ENCODE measurements around the gene KANSL1.

GRCh38 chr17:46197530-46197929 is 4.3 kb upstream of the KANSL1 start:
- no peak for TF ChIP-seq CTCF (IDR thresholded peaks at IDR 0.05; ENCODE audit: insufficient read depth, low read depth, low read length)
- TF ChIP-seq EZH2 (IDR thresholded peaks at IDR 0.05; ENCODE audit: insufficient read depth, low read length), result no peak
